Skeletal muscle tissue (tissue), 4 donors: Measurements from ENCODE around the gene QRFP. TPM values are rescaled to one million over a fixed set of nuclear protein-coding genes. Genes with fewer than 3 reads are reported as not detected.

Experiments used
- H3K27ac ChIP-seq: one replicate; pipeline ENCODE4 v1.7.0; 2013; ENCODE audit warnings: mild to moderate bottlenecking, low read depth, low read length, inconsistent platforms
- H3K27me3 ChIP-seq, 3 donors: one replicate each; pipeline ENCODE4 v1.7.0; 2013; ENCODE audit warnings: low read length in 3 of 3; ENCODE audit not compliant: control insufficient read depth in 3 of 3, insufficient read depth in 3 of 3
- H3K36me3 ChIP-seq, 3 donors: one replicate each; pipeline ENCODE4 v1.7.0; 2013; ENCODE audit warnings: low read length in 3 of 3; ENCODE audit not compliant: control insufficient read depth in 3 of 3, insufficient read depth in 3 of 3
- H3K4me1 ChIP-seq, 3 donors: one replicate each; pipeline ENCODE4 v1.7.0; 2013; ENCODE audit warnings: low read length in 3 of 3, mild to moderate bottlenecking in 3 of 3; ENCODE audit not compliant: control insufficient read depth in 3 of 3, insufficient read depth in 3 of 3
- H3K4me3 ChIP-seq, 3 donors: one replicate each; pipeline ENCODE4 v1.7.0; 2013; ENCODE audit warnings: low read length in 3 of 3
- H3K9ac ChIP-seq, 3 donors: one replicate each; pipeline ENCODE4 v1.7.0; 2013; ENCODE audit warnings: low read length in 3 of 3, mild to moderate bottlenecking in 3 of 3, moderate library complexity in 2 of 3, low read depth in 1 of 3
- H3K9me3 ChIP-seq, 3 donors: one replicate each; pipeline ENCODE4 v1.7.0; 2013; ENCODE audit warnings: low read length in 3 of 3; ENCODE audit not compliant: control insufficient read depth in 3 of 3
- total RNA-seq: library from RNA; depleted of rRNA; stranded (reverse); fragments of >200 nt; gene quantifications from one replicate; pipeline ENCODE4 v1.2.3, GENCODE V29; 2014
- donor health status: Osteomylitis.

Gene QRFP
- total RNA-seq, 1 donor from 2014 or later = not detected

GRCh38 chr9:130933114-130934046 is 36.8 kb upstream of the QRFP start:
- Histone ChIP-seq H3K27me3 (peaks cover 68 to 75% (median 72%) of the 10 kb centered on the region in 3 donors), H3K9me3 (no peaks in the 10 kb centered on the region), H3K9ac (no peak overlapping the region), H3K4me3 (no peak overlapping the region), H3K36me3 (no peaks in the 10 kb centered on the region), H3K27ac (no peak overlapping the region), H3K4me1 (no peaks in the 10 kb centered on the region)

DNA sequence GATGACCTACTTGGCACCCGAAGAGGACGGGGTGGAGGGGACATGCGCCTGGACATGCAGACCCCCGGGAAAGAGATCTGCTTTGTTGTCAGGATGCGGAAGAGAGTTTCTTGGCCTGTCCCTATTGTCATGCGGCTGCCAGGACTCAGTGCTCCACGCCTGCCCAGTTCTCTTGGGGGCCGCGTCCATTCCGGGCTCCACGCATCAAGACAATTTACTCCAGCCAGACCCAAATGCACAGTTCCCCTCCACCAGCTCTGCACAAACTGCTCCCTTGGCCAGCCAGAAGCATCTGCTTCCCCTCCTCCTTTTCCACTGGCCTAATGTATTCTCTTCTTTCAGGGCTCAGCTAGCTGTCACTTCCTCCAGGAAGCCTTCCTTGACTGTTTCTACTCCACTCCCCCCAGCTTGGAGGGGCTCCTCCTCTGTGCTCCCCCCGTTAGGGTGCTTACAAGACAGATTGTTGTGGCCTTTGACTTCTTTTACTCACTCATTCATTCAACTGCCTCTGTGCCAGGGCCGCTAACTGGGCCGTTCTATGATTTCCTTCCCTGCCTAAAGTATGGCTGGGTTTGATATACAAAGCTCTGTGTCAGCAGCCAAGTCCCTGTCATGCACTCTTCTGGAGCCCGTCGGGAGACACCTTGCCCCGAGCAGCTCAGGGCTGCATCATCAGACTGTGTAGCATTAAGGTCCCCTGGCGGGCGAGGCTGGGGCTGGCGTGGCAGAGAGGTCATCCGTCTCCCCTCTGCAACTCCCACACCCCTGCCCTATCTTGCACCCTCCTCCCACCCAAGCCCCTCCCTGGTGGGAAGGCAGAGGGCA is 35.9 kb upstream of the QRFP start:
- H3K9ac ChIP-seq = no peak overlapping the region

GRCh38 chr9:130931508-130932254 is 35.1 kb upstream of the QRFP start:
- Histone ChIP-seq H3K4me1 (no peaks in the 10 kb centered on the region), H3K27me3 (peaks cover 52 to 58% (median 56%) of the 10 kb centered on the region in 3 donors), H3K27ac (no peak overlapping the region), H3K9ac (no peak overlapping the region), H3K4me3 (no peak overlapping the region), H3K9me3 (no peaks in the 10 kb centered on the region), H3K36me3 (no peaks in the 10 kb centered on the region)

More for the DNA sequence above, 35.9 kb upstream of the QRFP start:
- Histone ChIP-seq H3K27me3 (peaks cover 60 to 65% (median 63%) of the 10 kb centered on the region in 3 donors), H3K4me3 (no peak overlapping the region), H3K27ac (no peak overlapping the region), H3K36me3 (no peaks in the 10 kb centered on the region), H3K9me3 (no peaks in the 10 kb centered on the region), H3K4me1 (no peaks in the 10 kb centered on the region)

DNA sequence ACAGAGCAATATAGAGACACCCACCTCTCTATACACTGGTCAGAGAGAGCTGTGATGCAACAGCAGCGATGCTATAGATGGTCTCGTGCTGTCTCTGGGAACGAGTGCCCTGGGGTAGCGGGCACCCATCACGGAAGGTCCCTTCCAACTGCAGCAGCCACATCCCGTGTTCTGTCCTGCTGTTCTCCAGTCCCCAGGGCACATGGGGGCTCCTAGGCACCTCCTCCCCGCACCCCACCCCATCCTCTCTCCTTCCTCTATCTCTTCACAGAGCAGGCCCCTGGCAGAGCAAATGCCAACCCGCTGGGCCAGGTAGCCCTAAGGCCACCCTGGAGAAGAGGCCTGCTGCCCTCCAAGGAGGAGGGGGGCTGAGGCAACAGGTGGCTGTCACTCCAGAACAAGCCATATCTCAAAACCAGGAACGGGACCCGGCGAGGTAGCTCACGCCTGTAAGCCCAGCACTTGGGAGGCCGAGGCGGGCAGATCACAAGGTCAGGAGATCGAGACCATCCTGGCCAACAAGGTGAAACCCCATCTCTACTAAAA is 34.3 kb upstream of the QRFP start:
- Histone ChIP-seq H3K36me3 (no peaks in the 10 kb centered on the region), H3K27me3 (peaks cover 44 to 49% (median 48%) of the 10 kb centered on the region in 3 donors), H3K9me3 (no peaks in the 10 kb centered on the region), H3K4me1 (no peaks in the 10 kb centered on the region), H3K9ac (no peak overlapping the region), H3K4me3 (no peak overlapping the region), H3K27ac (no peak overlapping the region)

GRCh38 chr9:130930132-130930803 is 33.7 kb upstream of the QRFP start:
- Histone ChIP-seq H3K4me1 (no peaks in the 10 kb centered on the region), H3K9ac (no peak overlapping the region), H3K9me3 (no peaks in the 10 kb centered on the region), H3K27me3 (peaks cover 38 to 48% (median 43%) of the 10 kb centered on the region in 3 donors), H3K27ac (no peak overlapping the region), H3K4me3 (no peak overlapping the region), H3K36me3 (no peaks in the 10 kb centered on the region)

DNA sequence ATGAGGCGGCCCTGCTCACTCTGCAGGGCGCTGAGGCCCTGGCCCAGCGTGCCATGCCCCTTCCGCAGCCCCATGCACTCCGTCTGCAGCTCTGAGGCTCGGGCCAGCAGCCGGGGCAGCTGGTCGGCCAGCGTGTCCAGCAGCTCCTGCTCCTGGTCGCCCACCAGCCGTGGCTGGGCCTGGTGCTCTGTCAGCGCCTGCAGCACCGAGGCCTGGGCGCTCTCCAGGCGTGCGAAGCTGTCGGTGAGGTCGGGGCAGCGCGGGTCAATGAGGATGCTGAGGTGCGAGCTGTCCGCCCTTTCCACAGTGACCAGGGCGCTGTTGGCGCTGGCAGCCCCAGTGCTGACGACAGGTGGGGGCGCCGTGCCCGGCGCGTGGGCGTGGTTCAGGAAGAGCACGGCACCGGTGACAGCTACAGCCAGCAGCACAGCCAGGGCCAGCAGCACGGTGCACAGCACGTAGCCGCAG is 33.0 kb upstream of the QRFP start:
- H3K27me3 ChIP-seq = peaks cover 33 to 47% (median 43%) of the 10 kb centered on the region in 3 donors
- no peak overlapping the region for H3K27ac ChIP-seq

DNA sequence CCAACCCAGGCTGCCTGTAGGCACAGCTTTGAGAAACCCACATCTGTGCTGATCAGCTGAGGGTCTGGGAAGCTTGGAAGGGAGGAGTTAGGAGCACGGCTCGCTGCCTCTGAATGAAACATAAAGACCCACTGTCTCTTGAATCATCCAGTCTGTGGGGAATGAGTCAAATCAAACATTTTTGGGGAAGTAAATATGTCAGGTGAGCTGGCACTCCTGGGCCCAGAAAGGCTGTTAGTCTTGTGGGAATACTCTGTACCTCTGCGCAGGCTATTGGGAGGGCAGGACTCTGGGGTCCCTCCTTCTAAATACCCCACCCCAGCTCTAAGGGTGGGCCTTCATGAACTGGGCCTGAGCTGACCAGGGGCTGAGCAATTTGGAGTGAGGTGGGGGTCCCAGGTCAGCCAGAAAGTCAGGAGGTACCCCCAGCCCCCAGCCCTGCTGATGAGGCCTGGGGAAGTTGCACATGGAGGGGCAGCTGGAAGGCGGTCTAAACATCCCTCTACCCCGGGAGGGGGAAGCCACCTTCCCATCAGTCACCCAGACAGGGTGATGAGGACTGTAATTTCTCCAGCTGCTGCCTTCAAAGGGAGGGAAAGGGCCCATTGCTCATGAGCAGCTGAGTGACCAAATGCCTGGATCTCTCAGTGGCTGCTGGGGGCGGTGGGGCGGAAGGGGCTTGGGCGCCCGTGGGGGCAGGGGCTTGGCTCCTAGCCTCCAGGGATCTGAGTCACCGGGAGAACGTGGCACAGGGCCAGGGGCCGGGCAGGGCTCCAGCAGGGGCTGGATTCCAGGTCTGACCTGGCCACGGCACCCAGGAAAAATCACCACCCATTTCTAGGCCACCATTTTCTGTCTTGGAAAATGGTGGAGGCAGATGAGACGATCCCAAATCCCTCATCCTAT is 31.6 kb upstream of the QRFP start:
- Histone ChIP-seq H3K27me3 (peaks cover 29 to 44% (median 42%) of the 10 kb centered on the region in 3 donors), H3K9ac (no peak overlapping the region), H3K27ac (no peak overlapping the region), H3K36me3 (no peaks in the 10 kb centered on the region), H3K4me3 (no peak overlapping the region), H3K9me3 (no peaks in the 10 kb centered on the region), H3K4me1 (no peaks in the 10 kb centered on the region)

More for the DNA sequence above, 33.0 kb upstream of the QRFP start:
- no peaks in the 10 kb centered on the region for H3K9me3 ChIP-seq
- no peak overlapping the region for H3K4me3 ChIP-seq
- no peaks in the 10 kb centered on the region for H3K4me1 ChIP-seq
- no peak overlapping the region for H3K9ac ChIP-seq
- H3K36me3 ChIP-seq = no peaks in the 10 kb centered on the region

- no peak overlapping the region for H3K27ac ChIP-seq
- H3K9ac ChIP-seq = no peak overlapping the region
- no peaks in the 10 kb centered on the region for H3K4me1 ChIP-seq
- no peak overlapping the region for H3K4me3 ChIP-seq
- peaks cover 26 to 43% (median 41%) of the 10 kb centered on the region in 3 donors for H3K27me3 ChIP-seq
- H3K36me3 ChIP-seq = no peaks in the 10 kb centered on the region
- no peaks in the 10 kb centered on the region for H3K9me3 ChIP-seq
Measured at GRCh38 chr9:130927338-130927737, 30.7 kb upstream of the QRFP start.
